Forelimb muscle (tissue), 1 donor: ENCODE results near the gene PIGC. TPM values are rescaled to one million over a fixed set of nuclear protein-coding genes. Genes with fewer than 3 reads are reported as not detected.
"Not testable (repeated sequence)": the region's sequence is repeated elsewhere in the genome, so short reads cannot be mapped to it uniquely, and the experiment has no call there.

ENCODE experiments used
- DNase-seq: peaks from one replicate; pipeline ENCODE4 v3.0.0-alpha.2; 2013; ENCODE audit warnings: low read depth
- polyA plus RNA-seq: library from polyadenylated mRNA; unstranded; fragments of 120-200 nt; gene quantifications from one replicate; pipeline ENCODE4 v1.2.1, GENCODE V29; 2013; ENCODE audit not compliant: insufficient read length

Gene PIGC
- polyA plus RNA-seq, 1 donor: 24.9 TPM

DNA sequence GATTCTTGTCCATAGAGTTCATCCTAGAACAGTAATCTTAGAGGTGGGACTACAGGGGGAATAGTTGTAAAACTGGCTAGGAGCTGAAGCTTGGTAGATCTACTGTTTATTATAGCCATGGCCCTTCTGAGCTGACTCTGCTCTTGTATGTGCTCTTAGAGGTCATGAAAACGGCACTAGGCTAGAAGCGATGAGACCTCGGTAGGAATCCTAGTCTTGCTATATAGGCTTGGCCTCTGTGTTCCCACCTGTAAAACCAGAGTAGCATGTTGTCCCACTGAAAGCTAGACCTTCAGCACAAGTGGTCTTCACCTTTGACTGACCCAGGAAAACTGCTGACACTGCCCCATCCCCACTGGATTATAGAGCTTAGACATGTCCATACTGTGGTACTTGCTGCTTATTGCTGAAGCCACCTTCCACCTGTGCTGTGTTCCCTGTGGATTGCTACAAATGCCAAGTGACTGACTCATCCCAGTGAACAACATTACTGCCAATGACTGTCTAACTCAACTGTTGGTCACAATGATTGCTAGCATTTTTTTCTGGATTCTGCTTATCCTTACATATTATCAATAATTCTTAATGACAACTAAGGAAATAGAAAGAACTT is 23.0 kb upstream of the PIGC start:
- DNase-seq: no peak

GRCh38 chr1:172465617-172466016 is 21.7 kb upstream of the PIGC start:
- no peak for DNase-seq

DNA sequence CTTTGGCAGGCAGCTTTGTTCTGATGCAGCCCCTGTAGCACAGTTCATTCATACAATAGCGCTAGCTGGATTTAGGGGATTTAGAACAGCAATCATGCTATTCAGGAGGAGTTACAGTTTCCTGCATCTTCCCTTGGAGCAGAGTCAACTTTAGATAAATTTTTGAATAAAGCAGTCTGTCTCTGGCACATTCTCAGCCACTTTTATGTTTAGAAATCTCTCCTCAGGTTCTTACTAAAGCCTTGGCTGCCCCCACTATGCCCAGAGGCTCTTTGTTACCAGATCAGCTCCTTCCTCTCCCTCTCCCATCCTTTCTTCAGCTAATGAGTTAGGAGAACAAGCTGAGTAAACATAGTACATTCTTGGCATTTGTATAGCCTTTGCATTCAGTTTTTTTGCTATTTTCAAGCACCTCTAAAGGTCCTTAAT is 17.0 kb upstream of the PIGC start:
- DNase-seq: no peak

GRCh38 chr1:172460177-172460576 is 16.3 kb upstream of the PIGC start:
- no peak for DNase-seq

DNA sequence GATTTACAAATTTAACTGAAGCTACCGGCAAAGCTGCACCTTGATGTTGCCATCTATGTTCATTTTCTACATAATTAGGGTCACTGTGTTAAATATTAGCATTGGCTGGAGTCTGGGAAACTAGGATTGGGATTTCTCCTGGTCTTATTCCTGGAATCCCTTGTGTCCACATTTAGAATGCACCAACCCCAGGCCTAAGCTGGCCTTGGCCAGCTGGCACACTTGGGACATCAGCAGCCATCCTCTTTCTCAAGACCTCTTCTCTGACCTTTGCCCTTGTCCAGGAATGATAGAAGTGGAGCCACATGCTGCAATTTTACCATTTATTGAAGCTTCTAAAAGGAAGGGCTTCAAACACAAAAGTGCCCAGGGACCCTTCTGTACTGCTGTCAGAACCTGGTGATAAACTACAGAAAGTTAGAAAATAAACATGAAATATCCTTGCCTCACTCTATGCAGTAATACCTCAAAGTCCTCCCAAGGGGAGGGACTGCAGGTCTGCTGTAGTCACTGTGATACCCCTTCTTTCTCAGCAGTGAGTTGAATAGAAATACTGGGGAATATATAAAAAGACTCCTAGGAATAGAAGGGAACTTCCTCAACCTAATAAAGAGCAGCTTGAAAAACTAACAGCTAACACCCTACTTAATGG is 13.7 kb upstream of the PIGC start:
- no peak for DNase-seq

DNA sequence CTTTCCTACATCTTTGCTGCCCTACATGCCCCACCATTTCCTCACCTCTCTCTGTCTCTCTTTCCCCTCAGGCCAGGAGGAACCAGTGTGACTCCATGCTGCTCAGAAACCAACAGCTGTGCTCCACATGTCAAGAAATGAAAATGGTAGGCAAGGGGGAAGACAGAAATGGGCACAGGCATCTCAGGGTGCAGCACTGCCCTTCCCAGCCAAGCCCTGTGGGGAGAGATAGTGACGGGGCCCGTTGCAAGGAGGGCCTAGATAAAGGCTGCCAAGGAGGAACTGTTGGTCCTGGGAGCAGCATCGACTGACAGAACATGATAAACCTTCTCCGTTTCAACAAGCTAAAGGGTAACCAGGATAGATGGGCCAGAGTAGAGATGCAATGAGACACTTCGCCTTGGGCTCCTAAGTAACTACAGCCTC is 12.5 kb upstream of the PIGC start:
- no peak for DNase-seq

- no peak for DNase-seq
These were observed 11.6 kb upstream of the PIGC start for GRCh38 chr1:172455451-172455850.

GRCh38 chr1:172453607-172454006 is 9.7 kb upstream of the PIGC start:
- no peak for DNase-seq

DNA sequence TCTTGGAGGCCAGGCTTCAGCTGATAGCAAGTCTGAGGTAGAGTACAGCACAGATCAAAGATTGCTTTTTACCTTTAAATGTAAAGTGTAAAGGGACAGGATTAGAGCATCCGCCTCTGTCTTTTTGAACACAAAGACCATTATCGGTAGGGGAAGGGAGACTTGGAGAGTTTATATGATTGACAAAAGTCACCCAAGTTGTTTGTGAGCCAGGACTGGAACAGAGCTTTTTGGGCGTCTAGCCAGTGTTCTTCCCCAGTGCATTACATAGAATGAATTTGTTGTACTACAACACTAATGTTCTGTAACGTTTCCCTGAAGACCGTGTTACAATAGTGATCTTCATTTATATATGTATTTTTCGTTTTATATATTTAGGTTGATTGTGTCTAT is 9.3 kb upstream of the PIGC start:
- DNase-seq: no peak

- DNase-seq: no peak
These were observed 8.8 kb upstream of the PIGC start for GRCh38 chr1:172452536-172453152.

DNA sequence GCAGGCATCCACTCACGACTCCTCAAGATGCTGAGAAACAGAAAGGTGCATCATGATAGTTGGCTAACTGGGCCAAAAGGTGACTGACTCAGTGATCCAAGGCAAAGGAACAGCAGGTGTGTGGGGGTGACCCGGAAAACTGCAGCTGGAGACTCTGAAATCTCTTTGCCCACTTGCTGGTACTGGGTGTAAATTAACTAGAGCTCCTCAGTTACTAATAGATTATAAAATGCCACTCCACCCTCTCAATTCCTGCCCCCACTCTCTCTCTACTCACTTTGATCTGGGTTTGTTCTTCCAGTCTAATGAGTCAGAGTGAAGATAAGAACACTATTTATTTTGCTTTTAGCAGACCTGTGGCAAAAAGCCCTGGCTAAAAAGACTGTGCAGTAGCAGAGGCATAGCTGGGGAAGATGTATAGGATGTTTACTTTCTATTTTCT is 7.2 kb upstream of the PIGC start:
- DNase-seq: no peak

- no peak for DNase-seq
These were observed 6.6 kb upstream of the PIGC start for GRCh38 chr1:172450524-172450885.

DNA sequence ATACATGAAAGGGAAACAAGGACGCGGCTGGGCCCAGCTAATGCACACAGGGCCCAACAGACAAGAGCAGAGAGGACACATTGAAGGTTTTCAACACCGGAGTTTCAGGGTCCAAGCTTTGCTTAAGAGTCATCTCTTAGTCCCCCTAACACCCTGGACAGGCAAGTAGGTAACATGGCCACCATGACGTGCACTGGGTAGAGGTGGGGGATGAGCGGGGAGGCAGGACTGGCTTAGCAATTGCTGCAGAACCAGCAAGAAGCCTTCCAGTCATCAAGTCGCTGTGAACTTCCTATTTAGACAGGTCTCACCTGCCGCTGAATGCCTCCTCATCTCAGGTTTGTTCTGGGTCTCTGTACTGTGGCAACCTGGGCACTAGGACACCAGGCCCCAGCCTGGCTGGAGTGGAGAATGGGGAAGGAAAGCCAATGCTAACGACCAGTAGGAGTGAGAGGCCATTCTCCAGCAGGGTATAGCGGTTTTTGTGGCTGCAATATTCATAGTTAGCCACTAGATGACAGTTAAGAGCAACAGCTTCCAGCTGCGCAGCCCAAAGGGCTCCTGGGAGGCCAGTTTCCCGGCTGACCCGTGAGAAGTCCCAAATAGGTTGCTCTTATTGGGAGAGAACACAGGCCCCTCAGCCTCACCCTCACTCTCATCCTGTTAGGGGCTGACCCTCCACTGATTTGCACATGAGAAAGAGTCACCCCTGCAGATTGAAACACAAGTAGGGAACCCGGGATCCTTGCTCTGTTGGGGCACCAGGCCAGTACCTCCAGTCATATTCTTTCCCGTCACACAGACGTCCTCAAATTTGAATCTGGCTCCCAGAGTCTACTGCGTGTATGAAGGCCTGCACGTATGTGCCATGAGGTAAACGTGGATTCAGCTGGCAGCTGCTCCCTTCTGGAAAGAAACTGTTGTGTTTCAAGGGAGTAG is 6.0 kb upstream of the PIGC start:
- DNase-seq: peak; percentile 32

- no peak for DNase-seq
These were observed 5.2 kb upstream of the PIGC start for GRCh38 chr1:172448995-172449584.

DNA sequence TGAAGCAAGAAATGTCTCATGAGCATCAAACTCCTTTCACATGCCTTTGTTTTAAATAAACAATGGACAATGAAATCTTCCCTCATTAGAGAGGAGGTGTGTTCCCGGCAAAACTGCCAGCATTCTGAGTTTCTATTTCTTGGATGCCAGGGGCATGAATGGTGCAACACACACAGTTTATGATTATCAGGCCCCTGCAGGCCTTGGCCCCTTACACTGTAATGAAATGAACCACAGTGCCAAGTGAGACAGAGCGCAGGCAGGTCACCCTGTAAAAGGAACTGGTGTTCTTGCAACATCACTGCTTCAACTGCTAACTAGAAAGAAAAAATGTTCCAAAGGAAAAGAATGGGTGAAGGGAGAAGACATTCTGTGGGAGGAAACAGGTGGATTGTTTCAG is 3.8 kb upstream of the PIGC start:
- no peak for DNase-seq

- no peak for DNase-seq
These were observed 2.7 kb upstream of the PIGC start for GRCh38 chr1:172446547-172446946.

- DNase-seq: no peak
These were observed 865 bp downstream of the PIGC start for GRCh38 chr1:172442843-172443565.

GRCh38 chr1:172442404-172442803 is 1.5 kb downstream of the PIGC start:
- DNase-seq: no peak

GRCh38 chr1:172437183-172437582 is 6.7 kb downstream of the PIGC start:
- DNase-seq: not testable (repeated sequence)

- DNase-seq: no peak
These were observed 12.1 kb downstream of the PIGC start for GRCh38 chr1:172431721-172432192.

GRCh38 chr1:172431204-172431603 is 12.7 kb downstream of the PIGC start:
- no peak for DNase-seq
